ENCODE results near the gene SALL1. TPM values are rescaled to one million over a fixed set of nuclear protein-coding genes. Genes with fewer than 3 reads are reported as not detected.

The SALL1 gene
- total RNA-seq, result 0.11 TPM in 1 of 2 replicates, not detected in the other

DNA sequence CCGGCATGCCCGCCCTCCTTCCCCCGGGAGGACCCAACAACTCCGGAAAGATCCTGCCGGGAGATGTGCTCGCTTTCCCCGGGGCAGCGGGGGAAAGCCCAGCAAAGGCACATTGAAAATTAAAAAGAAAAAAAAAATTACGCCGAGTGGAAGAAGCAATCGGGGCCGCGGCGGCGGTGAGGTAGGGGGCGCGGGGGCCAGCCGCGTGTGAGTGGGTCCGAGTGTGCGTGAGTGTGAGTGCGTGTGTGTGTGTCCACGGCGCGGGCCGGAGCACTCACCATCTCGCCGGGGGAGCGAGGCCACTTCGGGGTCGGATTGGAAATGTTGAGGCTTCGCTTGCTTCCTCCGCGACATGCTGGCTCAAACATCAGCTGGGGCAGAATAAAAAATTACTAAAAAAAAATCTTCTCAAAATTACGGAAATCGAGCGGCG lies at the start of gene SALL1:
TSS of gene SALL1 (minus strand) at position 383 of the 433 bp plus-strand sequence. CDS start at position 354, 29 bp downstream.

Measured in dermis lymphatic vessel endothelial cell (primary cell).